A549 (cell line): ENCODE measurements around the gene OSGIN1. TPM values are rescaled to one million over a fixed set of nuclear protein-coding genes. Genes with fewer than 3 reads are reported as not detected.
A peak's percentile ranks its signal among the peaks of the same experiment; 100 is the strongest.

Experiments
- ATAC-seq, 2 experiments: fragments of 200-7000 bp in 1 of 2; fragments of >200 bp in 1 of 2; cut with Nextera tagmentation in 1 of 2; cut with Tn5 transposase in 1 of 2; 3 replicates each; pipeline versions ENCODE4 v1.8.0 to v1.9.1; 2018 to 2020; ENCODE audit warnings: mild to moderate bottlenecking in 1 of 2, moderate library complexity in 1 of 2
- CTCF ChIA-PET: fragments of 300-600 bp; sonication (Branson Sonifier 250); formaldehyde crosslinking; extraction: SDS; loops from one replicate; lab custom pipeline; 2021; ENCODE audit warnings: antibody characterized with exemption, inconsistent platforms; lab: Yijun Ruan, JAX
- POLR2A ChIA-PET: fragments of 350-600 bp; formaldehyde crosslinking; extraction: SDS; loops from one replicate; lab custom pipeline; 2021; ENCODE audit warnings: antibody characterized with exemption, inconsistent platforms; lab: Yijun Ruan, JAX
- DNase-seq, 2 experiments: peaks; one replicate each; pipeline versions ENCODE4 v3.0.0 to v3.0.0-alpha.2; 2011 to 2016; ENCODE audit warnings: low read depth in 1 of 2, low spot score in 1 of 2
- FAIRE-seq: peaks from 2 replicates; lab custom pipeline; 2011; peaks lifted over from hg19 to GRCh38; lab: Jason Lieb, UNC
- H3K27ac ChIP-seq, 2 experiments: fragments of >200 bp; sonication (Bioruptor Twin); formaldehyde crosslinking; 3 replicates each; pipeline ENCODE4 v1.5.1; 2016 to 2017
- H3K4me1 ChIP-seq: fragments of >200 bp; sonication (Bioruptor Twin); formaldehyde crosslinking; 3 replicates; pipeline ENCODE4 v1.6.1; 2016
- H3K4me2 ChIP-seq: fragments of >200 bp; sonication (Bioruptor Twin); formaldehyde crosslinking; 3 replicates; pipeline ENCODE4 v1.6.1; 2016
- H3K4me3 ChIP-seq: fragments of >200 bp; sonication (Bioruptor Twin); formaldehyde crosslinking; 3 replicates; pipeline ENCODE4 v1.5.1; 2016
- H3K9me3 ChIP-seq: fragments of >200 bp; sonication (Bioruptor Twin); formaldehyde crosslinking; 3 replicates; pipeline ENCODE4 v1.6.1; 2016
- CBX2 ChIP-seq: fragments of 200-600 bp; sonication (generic); IDR thresholded peaks from 2 replicates; pipeline ENCODE4 v1.6.1; 2016; ENCODE audit warnings: low read depth, mild to moderate bottlenecking, borderline replicate concordance
- CEBPB ChIP-seq, 2 experiments: fragments of >200 bp in 1 of 2; sonication (Bioruptor Twin) in 1 of 2; formaldehyde crosslinking in 1 of 2; IDR thresholded peaks; 2 replicates each; pipeline ENCODE4 v1.6.1; 2012 to 2016
- CTCF ChIP-seq: fragments of >200 bp; sonication (Bioruptor Twin); formaldehyde crosslinking; IDR thresholded peaks from 3 replicates; pipeline ENCODE4 v1.5.1; 2016
- E2F6 ChIP-seq: IDR thresholded peaks from 2 replicates; pipeline ENCODE4 v1.6.1; 2012; ENCODE audit warnings: low read depth, borderline replicate concordance
- EHMT2 ChIP-seq: fragments of 200-600 bp; sonication (generic); IDR thresholded peaks from 2 replicates; pipeline ENCODE4 v1.6.1; 2016; ENCODE audit warnings: antibody characterized with exemption, low read depth, mild to moderate bottlenecking, moderate library complexity
- ESRRA ChIP-seq: fragments of 150-350 bp; IDR thresholded peaks from 2 replicates; pipeline ENCODE4 v1.6.1; 2014; ENCODE audit warnings: mild to moderate bottlenecking, low read length, borderline replicate concordance
- FOSB ChIP-seq: fragments of 250-450 bp; sonication (Bioruptor Pico); IDR thresholded peaks from 2 replicates; pipeline ENCODE4 v1.5.0; 2020; ENCODE audit warnings: mild to moderate bottlenecking, moderate library complexity
- FOXS1 ChIP-seq: fragments of 250-450 bp; sonication (Bioruptor Pico); IDR thresholded peaks from 2 replicates; pipeline ENCODE4 v1.5.0; 2020; ENCODE audit warnings: mild to moderate bottlenecking, moderate library complexity
- HDAC2 ChIP-seq: fragments of 200-600 bp; sonication (generic); IDR thresholded peaks from 2 replicates; pipeline ENCODE4 v1.6.1; 2016
- HEYL ChIP-seq: fragments of 250-450 bp; sonication (Bioruptor Pico); IDR thresholded peaks from 2 replicates; pipeline ENCODE4 v1.8.0; 2021; ENCODE audit warnings: mild to moderate bottlenecking, moderate library complexity
- JUNB ChIP-seq: fragments of >200 bp; sonication (Bioruptor Twin); formaldehyde crosslinking; IDR thresholded peaks from 2 replicates; pipeline ENCODE4 v1.6.1; 2016
- KDM1A ChIP-seq: fragments of 200-600 bp; sonication (generic); IDR thresholded peaks from 2 replicates; pipeline ENCODE4 v1.6.1; 2016; ENCODE audit warnings: low read depth, mild to moderate bottlenecking
- MAFK ChIP-seq: fragments of 450-650 bp; IDR thresholded peaks from 2 replicates; pipeline ENCODE4 v1.6.1; 2014; ENCODE audit not compliant: partially characterized antibody
- MAZ ChIP-seq: fragments of 150-350 bp; IDR thresholded peaks from 2 replicates; pipeline ENCODE4 v1.6.1; 2014; ENCODE audit warnings: antibody characterized with exemption, low read depth, low read length, borderline replicate concordance
- MYC ChIP-seq: IDR thresholded peaks from 2 replicates; pipeline ENCODE4 v1.6.1; 2012; ENCODE audit warnings: mild to moderate bottlenecking, inconsistent platforms, low read length, improper control_type of control experiment, borderline replicate concordance
- NFE2L2 ChIP-seq: fragments of 150-350 bp; conservative IDR thresholded peaks from 2 replicates; pipeline ENCODE4 v1.6.1; 2014; ENCODE audit warnings: low read length
- PHF8 ChIP-seq: fragments of 200-600 bp; sonication (generic); IDR thresholded peaks from 2 replicates; pipeline ENCODE4 v1.6.1; 2016; ENCODE audit warnings: low read depth, mild to moderate bottlenecking, antibody characterized with exemption, moderate library complexity, borderline replicate concordance
- POLR2AphosphoS2 ChIP-seq: conservative IDR thresholded peaks from 2 replicates; pipeline ENCODE4 v1.6.1; 2012; ENCODE audit warnings: low read length, improper control_type of control experiment, inconsistent platforms
- RARB ChIP-seq: fragments of 250-450 bp; sonication (Bioruptor Pico); IDR thresholded peaks from 2 replicates; pipeline ENCODE4 v1.8.0; 2021; ENCODE audit warnings: mild to moderate bottlenecking, moderate library complexity
- TFCP2L1 ChIP-seq: fragments of 250-450 bp; sonication (Bioruptor Pico); IDR thresholded peaks from 2 replicates; pipeline ENCODE4 v1.5.0; 2021; ENCODE audit warnings: mild to moderate bottlenecking
- TP53 ChIP-seq: fragments of 250-450 bp; sonication (Bioruptor Pico); IDR thresholded peaks from 2 replicates; pipeline ENCODE4 v1.5.0; 2021; ENCODE audit warnings: mild to moderate bottlenecking, moderate library complexity
- USF2 ChIP-seq: fragments of 450-650 bp; IDR thresholded peaks from 2 replicates; pipeline ENCODE4 v1.6.1; 2014; ENCODE audit warnings: antibody characterized with exemption
- ZC3H11A ChIP-seq: fragments of 450-650 bp; IDR thresholded peaks from 2 replicates; pipeline ENCODE4 v1.6.1; 2014; ENCODE audit warnings: antibody characterized with exemption, mild to moderate bottlenecking
- ZFP36 ChIP-seq: fragments of 450-650 bp; IDR thresholded peaks from 2 replicates; pipeline ENCODE4 v1.6.1; 2014; ENCODE audit warnings: borderline replicate concordance; ENCODE audit not compliant: partially characterized antibody
- ZNF302 ChIP-seq: fragments of 250-450 bp; sonication (Bioruptor Pico); IDR thresholded peaks from 2 replicates; pipeline ENCODE4 v1.9.0; 2021; ENCODE audit warnings: inconsistent platforms, mild to moderate bottlenecking, moderate library complexity
- ZSCAN20 ChIP-seq: fragments of 250-450 bp; sonication (Bioruptor Pico); IDR thresholded peaks from 2 replicates; pipeline ENCODE4 v1.8.0; 2022; ENCODE audit warnings: mild to moderate bottlenecking, moderate library complexity
- WGBS: methylation state at CpG from one replicate; pipeline ENCODE4 v1.1.6; 2017; ENCODE audit errors: missing lambda C conversion rate; 5-methylcytosine and 5-hydroxymethylcytosine counted together
- polyA plus RNA-seq, 4 experiments: library from polyadenylated mRNA; depleted of rRNA in 3 of 4; stranded (reverse); fragments of >200 nt; fragmentation: RNase III in 1 of 4; extraction: RNeasy Plus Mini Kit Qiagen cat#74134 plus additional on column Dnase treatment in 1 of 4; gene quantifications; 2 replicates in 3 of 4; 3 replicates in 1 of 4; pipeline ENCODE4 v1.2.3, GENCODE V29; 2011 to 2017
- TF ChIP-seq, protein P1 (sequence below): fragments of >200 bp; sonication (Bioruptor Twin); formaldehyde crosslinking; IDR thresholded peaks from 3 replicates; pipeline ENCODE4 v1.6.1; 2016

OSGIN1 gene
- polyA plus RNA-seq, 2 of the 4 experiments (the other 2 are of a cell fraction), result 25.9 to 37.6 TPM

DNA sequence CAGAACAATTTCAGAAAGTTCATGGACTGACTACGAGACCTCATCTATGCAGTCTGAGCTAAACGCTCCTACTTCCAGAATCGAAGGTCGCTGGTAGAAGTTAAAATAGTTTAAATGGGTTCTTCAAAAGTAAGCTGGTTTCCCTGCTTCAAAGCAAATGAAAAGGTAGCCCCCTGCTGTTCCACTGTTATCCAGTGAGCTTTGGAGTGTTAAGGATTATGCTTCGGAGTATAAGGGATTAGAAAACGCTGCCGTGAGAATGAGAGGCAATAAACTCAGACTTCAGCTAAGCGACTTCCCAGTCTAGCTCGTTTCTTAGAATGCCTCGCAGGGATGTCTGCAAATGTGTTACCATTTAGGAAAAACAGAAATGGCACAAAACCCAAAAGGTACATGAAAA lies 41.8 kb upstream of the OSGIN1 start (continued):
- TF ChIP-seq ESRRA, result no peak

DNA sequence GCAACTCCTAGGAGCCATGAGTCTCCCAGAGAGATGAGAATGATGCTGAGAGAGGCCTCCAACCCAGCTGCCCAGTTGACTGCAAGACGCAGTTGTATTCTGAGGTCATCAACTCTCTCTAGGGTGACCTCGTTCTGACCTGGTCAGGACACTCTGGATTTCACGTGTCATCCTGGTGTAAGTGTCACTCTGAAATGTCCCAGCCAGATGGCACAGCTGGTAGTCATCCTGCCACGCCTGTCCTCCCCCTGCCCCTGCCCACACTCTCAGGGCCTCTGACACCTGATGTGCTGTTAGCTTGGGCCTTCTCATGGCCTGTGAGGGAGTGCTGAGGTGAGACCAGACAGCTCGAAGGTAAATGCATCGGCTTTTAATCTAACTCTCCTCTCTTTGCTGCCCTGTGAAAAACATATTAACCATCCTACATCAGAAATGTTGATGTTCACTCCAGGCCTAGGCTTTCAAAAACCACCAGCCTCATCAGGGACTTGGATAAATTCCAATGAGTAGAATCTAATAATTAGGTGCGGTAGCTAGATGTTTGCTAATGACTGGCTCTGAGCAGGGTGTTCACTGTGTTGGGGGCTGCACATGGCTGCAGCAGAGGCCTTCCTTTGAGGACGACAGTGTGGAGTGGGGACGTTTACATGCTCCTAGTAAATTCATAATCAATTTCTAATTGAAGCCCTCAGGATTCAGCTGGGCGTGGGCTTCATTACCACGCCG lies 40.4 kb upstream of the OSGIN1 start:
- Histone ChIP-seq H3K4me3 (no peak overlapping the region), H3K27ac (no peak overlapping the region), H3K4me2 (no peak overlapping the region), H3K9me3 (no peaks in the 10 kb centered on the region), H3K4me1 (no peaks in the 10 kb centered on the region)
- ChIA-PET POLR2A (no interaction called here), CTCF (interaction anchor here (1.3 to 4.2 kb wide), 6 partner anchors 8 to 87 kb away, joined by 4 to 28 read pairs (median 4); no protein-coding TSS in a partner anchor)
- ATAC-seq (peak in 1 of 2 experiments; percentile 40; a peak in 1 of 6 replicates), FAIRE-seq (no peak), DNase-seq (no peak)
- WGBS, result 83% methylated on average over 12 of the region's 12 CpGs
- TF ChIP-seq, protein P1, sequence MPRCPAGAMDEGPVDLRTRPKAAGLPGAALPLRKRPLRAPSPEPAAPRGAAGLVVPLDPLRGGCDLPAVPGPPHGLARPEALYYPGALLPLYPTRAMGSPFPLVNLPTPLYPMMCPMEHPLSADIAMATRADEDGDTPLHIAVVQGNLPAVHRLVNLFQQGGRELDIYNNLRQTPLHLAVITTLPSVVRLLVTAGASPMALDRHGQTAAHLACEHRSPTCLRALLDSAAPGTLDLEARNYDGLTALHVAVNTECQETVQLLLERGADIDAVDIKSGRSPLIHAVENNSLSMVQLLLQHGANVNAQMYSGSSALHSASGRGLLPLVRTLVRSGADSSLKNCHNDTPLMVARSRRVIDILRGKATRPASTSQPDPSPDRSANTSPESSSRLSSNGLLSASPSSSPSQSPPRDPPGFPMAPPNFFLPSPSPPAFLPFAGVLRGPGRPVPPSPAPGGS, result no peak
- TF ChIP-seq MYC (no peak), FOXS1 (CRISPR knock-in tag) (no peak), CTCF (no peak), KDM1A (no peak), TP53 (CRISPR knock-in tag) (no peak), ESRRA (no peak), POLR2AphosphoS2 (no peak), E2F6 (no peak), PHF8 (no peak), USF2 (no peak), FOSB (CRISPR knock-in tag) (no peak), MAZ (no peak), ZFP36 (no peak), ZNF302 (CRISPR knock-in tag) (no peak), JUNB (no peak), ZC3H11A (no peak)

GRCh38 chr16:83913245-83913633 lies 39.8 kb upstream of the OSGIN1 start:
- TF ChIP-seq CBX2 (no peak), E2F6 (no peak), NFE2L2 (no peak), ZFP36 (no peak), EHMT2 (no peak), RARB (CRISPR knock-in tag) (no peak), MAFK (no peak), ZSCAN20 (CRISPR knock-in tag) (no peak), HDAC2 (no peak), CEBPB (IDR thresholded peaks at IDR 0.05) (no peak), HEYL (no peak), FOSB (CRISPR knock-in tag) (no peak), TFCP2L1 (no peak)
- DNase-seq, result no peak
- H3K4me3 ChIP-seq, result no peak overlapping the region
- no peak for FAIRE-seq
- no peaks in the 10 kb centered on the region for H3K4me1 ChIP-seq
- POLR2A ChIA-PET, result no interaction called here
- CTCF ChIA-PET, result interaction anchor here (1.3 to 4.2 kb wide), 5 partner anchors 9 to 87 kb away, joined by 4 to 28 read pairs (median 5); no protein-coding TSS in a partner anchor
- no peak overlapping the region for H3K27ac ChIP-seq
- 94% methylated on average over 15 of the region's 15 CpGs for WGBS
- no peaks in the 10 kb centered on the region for H3K9me3 ChIP-seq
- no peak for ATAC-seq
- no peak overlapping the region for H3K4me2 ChIP-seq
